A549 (cell line): ENCODE results near the gene CASP7. TPM values are rescaled to one million over a fixed set of nuclear protein-coding genes. Genes with fewer than 3 reads are reported as not detected.
"Not testable (repeated sequence)": the region's sequence is repeated elsewhere in the genome, so short reads cannot be mapped to it uniquely, and the experiment has no call there.

Source experiments
- ATAC-seq, 2 experiments: fragments of 200-7000 bp in 1 of 2; fragments of >200 bp in 1 of 2; cut with Nextera tagmentation in 1 of 2; cut with Tn5 transposase in 1 of 2; 3 replicates each; pipeline versions ENCODE4 v1.8.0 to v1.9.1; 2018 to 2020; ENCODE audit warnings: mild to moderate bottlenecking in 1 of 2, moderate library complexity in 1 of 2
- CTCF ChIA-PET: fragments of 300-600 bp; sonication (Branson Sonifier 250); formaldehyde crosslinking; extraction: SDS; loops from one replicate; lab custom pipeline; 2021; ENCODE audit warnings: antibody characterized with exemption, inconsistent platforms; lab: Yijun Ruan, JAX
- POLR2A ChIA-PET: fragments of 350-600 bp; formaldehyde crosslinking; extraction: SDS; loops from one replicate; lab custom pipeline; 2021; ENCODE audit warnings: antibody characterized with exemption, inconsistent platforms; lab: Yijun Ruan, JAX
- DNase-seq, 2 experiments: peaks; one replicate each; pipeline versions ENCODE4 v3.0.0 to v3.0.0-alpha.2; 2011 to 2016; ENCODE audit warnings: low read depth in 1 of 2, low spot score in 1 of 2
- FAIRE-seq: peaks from 2 replicates; lab custom pipeline; 2011; peaks lifted over from hg19 to GRCh38; lab: Jason Lieb, UNC
- H3K27ac ChIP-seq, 2 experiments: fragments of >200 bp; sonication (Bioruptor Twin); formaldehyde crosslinking; 3 replicates each; pipeline ENCODE4 v1.5.1; 2016 to 2017
- H3K4me1 ChIP-seq: fragments of >200 bp; sonication (Bioruptor Twin); formaldehyde crosslinking; 3 replicates; pipeline ENCODE4 v1.6.1; 2016
- H3K4me2 ChIP-seq: fragments of >200 bp; sonication (Bioruptor Twin); formaldehyde crosslinking; 3 replicates; pipeline ENCODE4 v1.6.1; 2016
- H3K4me3 ChIP-seq: fragments of >200 bp; sonication (Bioruptor Twin); formaldehyde crosslinking; 3 replicates; pipeline ENCODE4 v1.5.1; 2016
- H3K9me3 ChIP-seq: fragments of >200 bp; sonication (Bioruptor Twin); formaldehyde crosslinking; 3 replicates; pipeline ENCODE4 v1.6.1; 2016
- BCL3 ChIP-seq: fragments of >200 bp; sonication (Bioruptor Twin); formaldehyde crosslinking; IDR thresholded peaks from 3 replicates; pipeline ENCODE4 v1.6.1; 2016
- BHLHE40 ChIP-seq: IDR thresholded peaks from 2 replicates; pipeline ENCODE4 v1.6.1; 2012; ENCODE audit warnings: low read depth, low read length, inconsistent platforms
- CBX2 ChIP-seq: fragments of 200-600 bp; sonication (generic); IDR thresholded peaks from 2 replicates; pipeline ENCODE4 v1.6.1; 2016; ENCODE audit warnings: low read depth, mild to moderate bottlenecking, borderline replicate concordance
- CBX8 ChIP-seq: fragments of 200-600 bp; sonication (generic); IDR thresholded peaks from 2 replicates; pipeline ENCODE4 v1.6.1; 2016
- CHD2 ChIP-seq: fragments of 150-350 bp; IDR thresholded peaks from 2 replicates; pipeline ENCODE4 v1.6.1; 2014; ENCODE audit warnings: low read length; ENCODE audit not compliant: partially characterized antibody
- CHD4 ChIP-seq: fragments of 200-600 bp; sonication (generic); IDR thresholded peaks from 2 replicates; pipeline ENCODE4 v1.6.1; 2016; ENCODE audit warnings: antibody characterized with exemption, mild to moderate bottlenecking, borderline replicate concordance
- EHMT2 ChIP-seq: fragments of 200-600 bp; sonication (generic); IDR thresholded peaks from 2 replicates; pipeline ENCODE4 v1.6.1; 2016; ENCODE audit warnings: antibody characterized with exemption, low read depth, mild to moderate bottlenecking, moderate library complexity
- EP300 ChIP-seq, 2 experiments: fragments of >200 bp; sonication (Bioruptor Twin); formaldehyde crosslinking; IDR thresholded peaks; 2 replicates in 1 of 2; 3 replicates in 1 of 2; pipeline ENCODE4 v1.6.1; 2016 to 2017
- FOSL2 ChIP-seq, 2 experiments: fragments of 450-650 bp in 1 of 2; fragments of >200 bp in 1 of 2; sonication (Bioruptor Twin) in 1 of 2; formaldehyde crosslinking; IDR thresholded peaks; 2 replicates each; pipeline versions ENCODE4 v1.5.0 to v1.6.1; 2016 to 2020; ENCODE audit warnings: mild to moderate bottlenecking in 1 of 2, moderate library complexity in 1 of 2
- HES2 ChIP-seq: fragments of >200 bp; sonication (Bioruptor Twin); formaldehyde crosslinking; IDR thresholded peaks from 2 replicates; pipeline ENCODE4 v1.6.1; 2016
- HMGXB4 ChIP-seq: fragments of 250-450 bp; sonication (Bioruptor Pico); IDR thresholded peaks from 2 replicates; pipeline ENCODE4 v1.5.0; 2021; ENCODE audit warnings: mild to moderate bottlenecking, moderate library complexity, borderline replicate concordance
- HOXA7 ChIP-seq: fragments of 250-450 bp; sonication (Bioruptor Pico); IDR thresholded peaks from 2 replicates; pipeline ENCODE4 v1.5.0; 2020; ENCODE audit warnings: mild to moderate bottlenecking, moderate library complexity
- HOXB13 ChIP-seq: fragments of 250-450 bp; sonication (Bioruptor Pico); IDR thresholded peaks from 2 replicates; pipeline ENCODE4 v1.5.0; 2020; ENCODE audit warnings: low read depth, mild to moderate bottlenecking, moderate library complexity
- MAZ ChIP-seq: fragments of 150-350 bp; IDR thresholded peaks from 2 replicates; pipeline ENCODE4 v1.6.1; 2014; ENCODE audit warnings: antibody characterized with exemption, low read depth, low read length, borderline replicate concordance
- RFX5 ChIP-seq: fragments of 450-650 bp; IDR thresholded peaks from 2 replicates; pipeline ENCODE4 v1.7.1; 2014; ENCODE audit warnings: antibody characterized with exemption, mild to moderate bottlenecking, moderate library complexity
- SMC3 ChIP-seq: fragments of >200 bp; sonication (Bioruptor Twin); formaldehyde crosslinking; IDR thresholded peaks from 3 replicates; pipeline ENCODE4 v1.6.1; 2018; ENCODE audit warnings: inconsistent platforms
- SREBF2 ChIP-seq: fragments of 450-650 bp; IDR thresholded peaks from 2 replicates; pipeline ENCODE4 v1.6.1; 2014; ENCODE audit warnings: mild to moderate bottlenecking, moderate library complexity
- TFCP2L1 ChIP-seq: fragments of 250-450 bp; sonication (Bioruptor Pico); IDR thresholded peaks from 2 replicates; pipeline ENCODE4 v1.5.0; 2021; ENCODE audit warnings: mild to moderate bottlenecking
- TP53 ChIP-seq: fragments of 250-450 bp; sonication (Bioruptor Pico); IDR thresholded peaks from 2 replicates; pipeline ENCODE4 v1.5.0; 2021; ENCODE audit warnings: mild to moderate bottlenecking, moderate library complexity
- ZNF302 ChIP-seq: fragments of 250-450 bp; sonication (Bioruptor Pico); IDR thresholded peaks from 2 replicates; pipeline ENCODE4 v1.9.0; 2021; ENCODE audit warnings: inconsistent platforms, mild to moderate bottlenecking, moderate library complexity
- WGBS: methylation state at CpG from one replicate; pipeline ENCODE4 v1.1.6; 2017; ENCODE audit errors: missing lambda C conversion rate; 5-methylcytosine and 5-hydroxymethylcytosine counted together
- polyA plus RNA-seq, 4 experiments: library from polyadenylated mRNA; depleted of rRNA in 3 of 4; stranded (reverse); fragments of >200 nt; fragmentation: RNase III in 1 of 4; extraction: RNeasy Plus Mini Kit Qiagen cat#74134 plus additional on column Dnase treatment in 1 of 4; gene quantifications; 2 replicates in 3 of 4; 3 replicates in 1 of 4; pipeline ENCODE4 v1.2.3, GENCODE V29; 2011 to 2017
- TF ChIP-seq, protein P1 (sequence below): fragments of 200-600 bp; sonication (generic); IDR thresholded peaks from 2 replicates; pipeline ENCODE4 v1.6.1; 2016; ENCODE audit warnings: antibody characterized with exemption, mild to moderate bottlenecking, moderate library complexity
- TF ChIP-seq, protein P2 (sequence below): fragments of 150-350 bp; IDR thresholded peaks from 2 replicates; pipeline ENCODE4 v1.6.1; 2014; ENCODE audit warnings: low read depth, mild to moderate bottlenecking, low read length

Gene CASP7
- polyA plus RNA-seq, 2 of the 4 experiments (the other 2 are of a cell fraction), result 22.6 to 29.7 TPM

GRCh38 chr10:113770346-113770745 is 90.6 kb downstream of the CASP7 start:
- Histone ChIP-seq H3K4me3 (no peak overlapping the region), H3K9me3 (no peaks in the 10 kb centered on the region), H3K27ac (no peak overlapping the region), H3K4me2 (no peak overlapping the region), H3K4me1 (no peaks in the 10 kb centered on the region)
- ChIA-PET CTCF (interaction anchor here (1.0 kb wide), 1 partner anchor 29 kb away, joined by 4 read pairs; no protein-coding TSS in a partner anchor), POLR2A (no interaction called here)
- FAIRE-seq, result no peak
- no peak for ATAC-seq
- 49% methylated on average over 4 of the region's 4 CpGs for WGBS
- TF ChIP-seq CHD2 (no peak), EP300 (IDR thresholded peaks at IDR 0.05) (no peak), SREBF2 (no peak), MAZ (no peak), HOXA7 (CRISPR knock-in tag) (no peak), FOSL2 (IDR thresholded peaks at IDR 0.05) (no peak), FOSL2 (CRISPR knock-in tag; IDR thresholded peaks at IDR 0.05) (no peak), BHLHE40 (no peak), TP53 (CRISPR knock-in tag) (no peak), RFX5 (no peak), CHD4 (no peak)
- TF ChIP-seq, protein P1, sequence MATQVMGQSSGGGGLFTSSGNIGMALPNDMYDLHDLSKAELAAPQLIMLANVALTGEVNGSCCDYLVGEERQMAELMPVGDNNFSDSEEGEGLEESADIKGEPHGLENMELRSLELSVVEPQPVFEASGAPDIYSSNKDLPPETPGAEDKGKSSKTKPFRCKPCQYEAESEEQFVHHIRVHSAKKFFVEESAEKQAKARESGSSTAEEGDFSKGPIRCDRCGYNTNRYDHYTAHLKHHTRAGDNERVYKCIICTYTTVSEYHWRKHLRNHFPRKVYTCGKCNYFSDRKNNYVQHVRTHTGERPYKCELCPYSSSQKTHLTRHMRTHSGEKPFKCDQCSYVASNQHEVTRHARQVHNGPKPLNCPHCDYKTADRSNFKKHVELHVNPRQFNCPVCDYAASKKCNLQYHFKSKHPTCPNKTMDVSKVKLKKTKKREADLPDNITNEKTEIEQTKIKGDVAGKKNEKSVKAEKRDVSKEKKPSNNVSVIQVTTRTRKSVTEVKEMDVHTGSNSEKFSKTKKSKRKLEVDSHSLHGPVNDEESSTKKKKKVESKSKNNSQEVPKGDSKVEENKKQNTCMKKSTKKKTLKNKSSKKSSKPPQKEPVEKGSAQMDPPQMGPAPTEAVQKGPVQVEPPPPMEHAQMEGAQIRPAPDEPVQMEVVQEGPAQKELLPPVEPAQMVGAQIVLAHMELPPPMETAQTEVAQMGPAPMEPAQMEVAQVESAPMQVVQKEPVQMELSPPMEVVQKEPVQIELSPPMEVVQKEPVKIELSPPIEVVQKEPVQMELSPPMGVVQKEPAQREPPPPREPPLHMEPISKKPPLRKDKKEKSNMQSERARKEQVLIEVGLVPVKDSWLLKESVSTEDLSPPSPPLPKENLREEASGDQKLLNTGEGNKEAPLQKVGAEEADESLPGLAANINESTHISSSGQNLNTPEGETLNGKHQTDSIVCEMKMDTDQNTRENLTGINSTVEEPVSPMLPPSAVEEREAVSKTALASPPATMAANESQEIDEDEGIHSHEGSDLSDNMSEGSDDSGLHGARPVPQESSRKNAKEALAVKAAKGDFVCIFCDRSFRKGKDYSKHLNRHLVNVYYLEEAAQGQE, result no peak
- TF ChIP-seq, protein P2, sequence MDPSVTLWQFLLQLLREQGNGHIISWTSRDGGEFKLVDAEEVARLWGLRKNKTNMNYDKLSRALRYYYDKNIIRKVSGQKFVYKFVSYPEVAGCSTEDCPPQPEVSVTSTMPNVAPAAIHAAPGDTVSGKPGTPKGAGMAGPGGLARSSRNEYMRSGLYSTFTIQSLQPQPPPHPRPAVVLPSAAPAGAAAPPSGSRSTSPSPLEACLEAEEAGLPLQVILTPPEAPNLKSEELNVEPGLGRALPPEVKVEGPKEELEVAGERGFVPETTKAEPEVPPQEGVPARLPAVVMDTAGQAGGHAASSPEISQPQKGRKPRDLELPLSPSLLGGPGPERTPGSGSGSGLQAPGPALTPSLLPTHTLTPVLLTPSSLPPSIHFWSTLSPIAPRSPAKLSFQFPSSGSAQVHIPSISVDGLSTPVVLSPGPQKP, result no peak
- no peak for DNase-seq

DNA sequence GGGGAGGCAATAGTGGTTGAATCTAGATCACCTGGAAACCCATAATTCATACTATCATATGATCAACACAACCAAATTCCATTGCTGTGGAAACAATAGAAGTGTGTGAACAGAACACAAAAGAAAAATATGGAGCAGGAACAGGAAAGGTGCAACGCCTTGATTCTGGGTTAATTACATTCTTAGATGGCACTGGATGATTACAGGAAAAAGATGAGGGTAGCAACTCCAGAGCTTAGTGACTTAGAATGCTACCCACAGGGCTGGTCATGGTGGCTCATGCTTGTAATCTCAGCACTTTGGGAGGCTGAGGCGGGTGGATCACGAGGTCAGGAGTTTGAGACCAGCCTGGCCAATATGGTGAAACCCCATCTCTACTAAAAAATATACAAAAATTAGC is 91.4 kb downstream of the CASP7 start:
- H3K4me2 ChIP-seq, POLR2A ChIA-PET, H3K4me1 ChIP-seq, FAIRE-seq, H3K9me3 ChIP-seq, ATAC-seq, DNase-seq, H3K4me3 ChIP-seq, H3K27ac ChIP-seq: not testable (repeated sequence)
- 49% methylated on average over 3 of the region's 3 CpGs for WGBS
- CTCF ChIA-PET, result interaction anchor here (1.0 kb wide), 1 partner anchor 28 kb away, joined by 4 read pairs; no protein-coding TSS in a partner anchor

DNA sequence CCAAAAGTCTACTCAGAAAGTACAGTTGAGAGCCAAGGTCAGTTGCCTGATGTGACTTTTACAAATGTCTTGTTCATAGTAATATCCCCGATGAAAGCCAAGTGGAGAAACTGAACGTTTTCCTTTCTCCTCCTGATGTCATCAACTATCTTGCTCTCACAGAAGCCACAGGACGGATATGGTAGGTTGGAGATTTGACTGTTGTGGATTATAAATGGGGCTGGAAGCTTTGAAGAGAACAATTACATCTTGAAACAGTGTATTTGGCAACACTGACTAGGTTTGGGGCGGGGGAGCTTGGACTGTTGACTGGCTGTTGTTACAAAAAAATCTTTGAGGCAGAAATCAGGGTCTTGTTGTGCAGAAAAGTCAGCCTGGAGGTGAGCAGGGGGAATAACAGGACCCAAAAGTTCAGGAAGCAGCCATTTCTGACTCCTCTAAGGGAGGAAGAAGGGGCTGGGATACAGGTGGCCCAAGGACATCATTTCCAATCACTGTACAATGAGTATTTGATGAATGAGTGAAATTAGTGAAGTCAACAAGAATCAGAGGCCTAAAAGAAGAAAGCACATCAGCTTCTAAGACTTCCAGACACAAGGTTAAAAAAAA is 96.1 kb downstream of the CASP7 start:
- H3K4me2 ChIP-seq, result no peak overlapping the region
- DNase-seq, result peak in 1 of 2 experiments; percentile 25
- no peak overlapping the region for H3K4me3 ChIP-seq
- no peaks in the 10 kb centered on the region for H3K9me3 ChIP-seq
- FAIRE-seq, result no peak
- POLR2A ChIA-PET, result no interaction called here
- WGBS, result 61% methylated on average over 4 of the region's 4 CpGs
- TF ChIP-seq SMC3 (no peak), BCL3 (no peak), CBX2 (no peak), ZNF302 (no peak), HOXB13 (no peak), EHMT2 (no peak), TFCP2L1 (CRISPR knock-in tag) (no peak), HES2 (no peak), HMGXB4 (CRISPR knock-in tag) (no peak), CBX8 (no peak)
- TF ChIP-seq, all 56 proteins: peak for 0
- CTCF ChIA-PET, result no interaction called here
- 0 out of 3 replicates have a peak, but pooled peaks cover 9% of the 10 kb centered on the region for H3K4me1 ChIP-seq
- no peak overlapping the region for H3K27ac ChIP-seq
- peak in 1 of 2 experiments; percentile 59; a peak in 1 of 6 replicates for ATAC-seq
